GM10248 (cell line): ENCODE measurements around the gene CEP85L.

Source experiments
- CTCF ChIA-PET: fragments of 300-600 bp; sonication (Branson Sonifier 250); formaldehyde crosslinking; extraction: SDS; loops from one replicate; lab custom pipeline; 2021; ENCODE audit warnings: antibody characterized with exemption; lab: Yijun Ruan, JAX
- POLR2A ChIA-PET: fragments of 350-650 bp; sonication (Branson Sonifier 250); formaldehyde crosslinking; extraction: SDS; loops from one replicate; lab custom pipeline; 2020; ENCODE audit warnings: antibody characterized with exemption; lab: Yijun Ruan, JAX
- DNase-seq: peaks from one replicate; pipeline ENCODE4 v3.0.0; 2012; ENCODE audit errors: extremely low spot score
- CTCF ChIP-seq: IDR thresholded peaks from 2 replicates; pipeline ENCODE4 v1.5.1; 2012; ENCODE audit warnings: mild to moderate bottlenecking, low read depth; ENCODE audit errors: extremely low read depth, missing control alignments, control extremely low read depth

Gene CEP85L

GRCh38 chr6:118589649-118590365 is 61.6 kb downstream of the CEP85L start:
- ChIA-PET POLR2A (no interaction called here), CTCF (interaction anchor here (0.7 to 1.4 kb wide), 2 partner anchors 10 to 181 kb away, joined by 3 to 5 read pairs; no protein-coding TSS in a partner anchor)
- DNase-seq, result no peak
- TF ChIP-seq CTCF, result no peak

GRCh38 chr6:118589186-118589585 is 62.2 kb downstream of the CEP85L start:
- no peak for TF ChIP-seq CTCF
- ChIA-PET POLR2A (no interaction called here), CTCF (interaction anchor here (1.4 kb wide), 1 partner anchor 9 kb away, joined by 5 read pairs; no protein-coding TSS in a partner anchor)
- no peak for DNase-seq

GRCh38 chr6:118588626-118589025 is 62.8 kb downstream of the CEP85L start:
- CTCF ChIA-PET, result no interaction called here
- POLR2A ChIA-PET, result no interaction called here
- no peak for DNase-seq
- TF ChIP-seq CTCF, result no peak

- no peak for DNase-seq
- ChIA-PET CTCF (no interaction called here), POLR2A (no interaction called here)
- no peak for TF ChIP-seq CTCF
Observed at GRCh38 chr6:118586746-118587485, 64.5 kb downstream of the CEP85L start.

- no peak for TF ChIP-seq CTCF
- CTCF ChIA-PET, result interaction anchor here (1.2 to 2.4 kb wide), 2 partner anchors 20 to 32 kb away, joined by 3 to 10 read pairs; no protein-coding TSS in a partner anchor
Observed at GRCh38 chr6:118584911-118585310, 66.5 kb downstream of the CEP85L start.

GRCh38 chr6:118581489-118581959 is 69.9 kb downstream of the CEP85L start:
- POLR2A ChIA-PET, result no interaction called here
- CTCF ChIA-PET, result interaction anchor here (1.8 to 3.6 kb wide), 2 partner anchors 10 to 16 kb away, joined by 6 to 21 read pairs; no protein-coding TSS in a partner anchor
- no peak for TF ChIP-seq CTCF
- DNase-seq, result no peak

More at GRCh38 chr6:118584911-118585310, 66.5 kb downstream of the CEP85L start:
- POLR2A ChIA-PET, result no interaction called here
- no peak for DNase-seq
